ENCODE data around the gene VPS13A.

DNA sequence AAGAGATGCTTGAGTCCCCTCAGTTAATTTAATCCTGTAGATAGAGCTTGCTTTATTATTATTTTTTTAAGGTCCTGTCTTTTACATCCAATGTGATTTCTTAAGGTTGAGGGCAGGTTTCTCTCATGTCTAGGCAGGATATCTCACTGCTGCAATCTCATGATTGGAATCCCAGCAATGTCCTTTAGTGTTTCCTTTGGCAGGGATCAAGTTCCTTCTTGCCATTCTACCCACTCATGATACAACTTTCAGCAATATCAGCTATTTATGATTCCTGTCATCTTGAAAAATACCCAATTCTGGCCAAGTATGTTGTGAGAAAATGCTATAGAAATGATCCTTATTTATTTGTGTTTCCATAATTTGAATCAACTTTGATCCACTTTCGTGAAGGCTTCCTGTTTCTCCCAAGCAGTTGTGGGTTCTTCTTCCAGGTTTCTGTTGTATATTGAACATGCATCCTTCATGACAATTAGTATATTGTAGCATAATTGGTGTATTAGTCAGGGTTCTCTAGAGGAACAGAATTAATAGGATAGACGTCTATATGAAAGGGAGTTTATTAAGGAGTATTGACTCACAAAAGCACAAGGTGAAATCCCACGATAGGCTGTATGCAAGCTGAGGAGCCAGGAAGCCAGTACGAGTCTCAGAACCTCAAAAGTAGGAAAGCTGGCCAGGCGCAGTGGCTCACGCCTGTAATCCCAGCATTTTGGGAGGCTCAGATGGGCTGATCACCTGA, 18.4 kb upstream of the VPS13A start:
- TF ChIP-seq, protein P1, sequence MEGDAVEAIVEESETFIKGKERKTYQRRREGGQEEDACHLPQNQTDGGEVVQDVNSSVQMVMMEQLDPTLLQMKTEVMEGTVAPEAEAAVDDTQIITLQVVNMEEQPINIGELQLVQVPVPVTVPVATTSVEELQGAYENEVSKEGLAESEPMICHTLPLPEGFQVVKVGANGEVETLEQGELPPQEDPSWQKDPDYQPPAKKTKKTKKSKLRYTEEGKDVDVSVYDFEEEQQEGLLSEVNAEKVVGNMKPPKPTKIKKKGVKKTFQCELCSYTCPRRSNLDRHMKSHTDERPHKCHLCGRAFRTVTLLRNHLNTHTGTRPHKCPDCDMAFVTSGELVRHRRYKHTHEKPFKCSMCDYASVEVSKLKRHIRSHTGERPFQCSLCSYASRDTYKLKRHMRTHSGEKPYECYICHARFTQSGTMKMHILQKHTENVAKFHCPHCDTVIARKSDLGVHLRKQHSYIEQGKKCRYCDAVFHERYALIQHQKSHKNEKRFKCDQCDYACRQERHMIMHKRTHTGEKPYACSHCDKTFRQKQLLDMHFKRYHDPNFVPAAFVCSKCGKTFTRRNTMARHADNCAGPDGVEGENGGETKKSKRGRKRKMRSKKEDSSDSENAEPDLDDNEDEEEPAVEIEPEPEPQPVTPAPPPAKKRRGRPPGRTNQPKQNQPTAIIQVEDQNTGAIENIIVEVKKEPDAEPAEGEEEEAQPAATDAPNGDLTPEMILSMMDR (IDR thresholded peaks at IDR 0.05), result no peak
- TF ChIP-seq POLR2A (IDR thresholded peaks at IDR 0.05) (no peak), EP300 (IDR thresholded peaks at IDR 0.05) (no peak)
